GM18858 (cell line): ENCODE results near the gene BTNL8.
"Not testable (repeated sequence)": the region's sequence is repeated elsewhere in the genome, so short reads cannot be mapped to it uniquely, and the experiment has no call there.

Experiments used
- ATAC-seq: cut with Tn5 transposase; IDR thresholded peaks from one replicate; pipeline ENCODE4 v1.9.1; 2021; ENCODE audit not compliant: unreplicated experiment

BTNL8 gene

GRCh38 chr5:180874804-180875582 is 24.0 kb upstream of the BTNL8 start:
- no peak for ATAC-seq

DNA sequence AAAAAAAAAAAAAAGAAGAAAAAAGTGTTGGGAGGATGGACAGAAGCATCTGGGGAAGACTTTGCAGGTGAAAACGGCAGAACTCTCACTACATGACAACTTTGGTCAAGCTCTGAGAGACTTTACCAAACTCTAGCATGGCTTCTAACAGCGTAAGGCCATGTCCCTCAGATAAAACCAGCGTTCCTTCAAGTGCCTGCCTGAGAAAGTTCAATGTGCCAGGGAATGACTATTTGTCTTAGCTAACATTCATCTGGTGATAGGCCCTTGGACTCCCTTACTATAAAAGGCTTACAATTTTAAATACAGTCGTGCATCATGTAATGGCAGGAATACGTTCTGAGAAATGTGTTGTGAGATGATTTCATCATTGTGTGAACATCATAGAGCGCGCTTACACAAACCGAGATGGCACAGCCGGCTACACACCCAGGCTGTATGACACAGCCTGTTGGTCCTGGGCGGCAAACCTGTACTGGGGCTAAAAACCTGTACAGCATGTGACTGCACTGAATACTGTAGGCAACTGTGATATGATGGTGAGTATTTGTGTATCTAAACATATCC is 23.0 kb upstream of the BTNL8 start:
- ATAC-seq = no peak

DNA sequence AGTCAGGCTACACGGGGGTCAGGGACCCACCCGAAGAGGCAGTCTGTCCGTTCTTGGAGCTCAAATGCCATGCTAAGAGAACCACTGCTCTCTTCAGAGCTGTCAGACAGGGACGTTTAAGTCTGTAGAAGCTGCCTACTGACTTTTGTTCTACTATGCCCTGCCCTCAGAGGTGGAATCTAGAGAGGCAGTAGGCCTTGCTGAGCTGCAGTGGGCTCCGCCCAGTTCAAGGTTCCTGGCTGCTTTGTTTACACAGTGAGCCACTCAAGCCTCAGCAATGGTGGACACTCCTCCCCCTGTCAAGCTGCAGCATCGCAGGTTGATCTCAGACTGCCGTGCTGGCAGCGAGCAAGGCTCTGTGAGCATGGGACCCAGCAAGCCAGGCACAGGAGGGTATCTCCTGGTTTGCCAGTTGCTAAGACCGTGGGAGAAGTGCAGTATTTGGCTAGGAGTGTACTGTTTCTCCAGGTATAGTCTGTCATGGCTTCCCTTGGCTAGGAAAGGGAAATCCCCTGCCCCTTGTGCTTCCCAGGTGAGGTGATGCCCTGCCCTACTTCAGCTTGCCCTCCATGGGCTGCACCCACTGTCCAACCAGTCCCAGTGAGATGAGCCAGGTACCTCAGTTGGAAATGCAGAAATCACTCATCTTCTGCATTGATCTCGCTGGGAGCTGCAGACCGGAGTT is 13.0 kb upstream of the BTNL8 start:
- ATAC-seq = not testable (repeated sequence)

DNA sequence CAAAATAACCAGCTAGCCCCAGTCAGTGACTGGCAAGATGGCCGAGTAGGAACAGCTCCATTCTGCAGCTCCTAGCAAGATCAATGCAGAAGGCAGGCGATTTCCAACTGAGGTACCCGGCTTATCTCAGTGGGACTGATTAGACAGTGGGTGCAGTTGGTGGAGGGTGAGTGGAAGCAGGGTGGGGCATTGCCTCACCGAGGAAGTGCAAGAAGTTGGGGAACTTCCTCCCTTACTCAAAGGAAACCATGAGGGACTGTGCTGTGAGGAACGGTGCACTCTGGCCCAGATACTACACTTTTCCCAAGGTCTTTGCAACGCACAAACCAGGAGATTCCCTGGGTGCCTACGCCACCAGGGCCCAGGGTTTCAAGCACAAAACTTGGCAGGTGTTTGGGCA is 9.6 kb upstream of the BTNL8 start:
- no peak for ATAC-seq

- ATAC-seq = not testable (repeated sequence)
Measured at GRCh38 chr5:180895330-180895729, 3.6 kb upstream of the BTNL8 start.

DNA sequence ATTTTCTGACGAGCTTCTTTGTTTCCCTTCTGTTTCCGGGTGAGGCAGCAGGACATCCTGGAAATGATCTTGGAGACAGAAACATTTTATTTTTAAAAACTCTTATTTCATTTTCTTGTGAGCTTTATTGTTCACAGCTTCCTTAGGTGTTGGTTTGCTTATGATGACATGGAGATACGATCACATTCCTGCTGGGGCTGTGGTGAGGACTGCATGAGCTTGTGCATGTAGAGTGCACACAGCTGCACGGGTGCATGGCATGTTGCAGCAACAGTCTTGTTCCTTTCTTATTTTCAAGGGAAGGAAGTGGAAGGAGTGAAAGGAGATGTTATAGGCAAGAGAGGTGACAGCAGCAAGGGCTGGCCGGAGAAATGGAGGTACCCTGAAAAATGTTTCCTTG is 1.2 kb downstream of the BTNL8 start:
- ATAC-seq = no peak

GRCh38 chr5:180901319-180902009 is 2.5 kb downstream of the BTNL8 start:
- no peak for ATAC-seq

DNA sequence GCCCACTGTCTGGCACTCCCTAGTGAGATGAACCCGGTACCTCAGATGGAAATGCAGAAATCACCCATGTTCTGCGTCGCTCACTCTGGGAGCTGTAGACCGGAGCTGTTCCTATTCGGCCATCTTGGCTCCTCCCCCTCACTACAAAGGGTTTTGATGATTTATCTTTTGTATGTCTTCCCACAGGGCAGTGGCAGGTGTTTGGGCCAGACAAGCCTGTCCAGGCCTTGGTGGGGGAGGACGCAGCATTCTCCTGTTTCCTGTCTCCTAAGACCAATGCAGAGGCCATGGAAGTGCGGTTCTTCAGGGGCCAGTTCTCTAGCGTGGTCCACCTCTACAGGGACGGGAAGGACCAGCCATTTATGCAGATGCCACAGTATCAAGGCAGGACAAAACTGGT is 9.4 kb downstream of the BTNL8 start:
- no peak for ATAC-seq

GRCh38 chr5:180908998-180909731 is 10.2 kb downstream of the BTNL8 start:
- no peak for ATAC-seq

DNA sequence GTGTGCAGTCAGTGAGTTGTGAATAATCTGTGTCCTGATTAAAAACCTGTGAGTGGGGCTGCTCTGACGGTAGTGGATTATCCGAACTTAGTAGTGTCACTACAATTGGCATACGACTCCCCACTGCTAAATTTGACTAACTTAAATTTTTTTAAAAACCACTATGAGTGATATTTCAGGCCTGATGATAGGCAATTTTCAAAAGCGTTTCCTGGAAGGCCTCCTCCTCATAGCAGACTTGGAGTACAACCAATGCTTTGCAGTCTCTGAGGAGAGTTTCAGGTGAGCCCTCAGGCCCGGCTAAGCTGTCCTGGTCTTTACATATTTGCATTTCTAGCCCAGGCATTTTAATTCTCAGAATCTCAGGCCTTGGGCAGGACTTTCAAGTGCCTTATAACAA is 10.8 kb downstream of the BTNL8 start:
- no peak for ATAC-seq

GRCh38 chr5:180910182-180910581 is 11.2 kb downstream of the BTNL8 start:
- ATAC-seq = no peak

GRCh38 chr5:180910735-180911134 is 11.8 kb downstream of the BTNL8 start:
- ATAC-seq = no peak

DNA sequence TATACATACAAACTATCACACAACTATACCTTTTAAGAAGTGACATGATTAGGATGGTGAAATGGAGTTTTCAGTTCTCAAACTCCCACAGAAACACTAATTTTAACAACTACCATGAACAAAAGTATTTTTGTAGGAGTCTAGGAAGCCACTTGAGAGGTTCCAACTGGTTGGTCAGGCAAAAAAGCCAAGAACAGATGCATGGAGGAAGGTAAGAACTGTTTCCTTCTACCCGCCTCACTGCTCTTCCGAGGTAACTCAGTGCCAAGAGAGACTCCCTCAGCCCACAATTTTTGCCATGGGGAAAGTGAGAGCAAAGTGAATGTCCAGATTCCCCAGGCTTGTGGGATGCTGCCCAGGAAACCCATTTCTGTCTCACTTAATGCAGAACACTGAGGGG is 15.7 kb downstream of the BTNL8 start:
- ATAC-seq = no peak

DNA sequence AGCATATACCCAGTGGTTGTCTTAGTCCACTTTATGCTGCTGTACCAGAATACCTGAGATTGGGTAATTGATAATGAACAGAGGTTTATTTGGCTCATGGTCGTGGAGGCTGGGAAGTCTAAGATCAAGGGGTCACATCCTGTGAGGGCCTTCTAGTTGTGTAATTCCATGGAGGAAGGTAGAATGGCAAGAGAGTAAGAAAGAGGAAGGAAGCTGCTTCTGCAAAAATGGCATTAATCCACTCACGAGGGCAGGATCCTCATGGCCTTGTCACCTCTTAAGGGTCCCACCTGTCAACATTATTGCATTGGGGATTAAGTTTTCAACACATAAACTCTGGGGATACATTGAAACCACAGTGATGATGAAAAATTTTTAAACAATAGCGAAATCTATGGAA is 17.0 kb downstream of the BTNL8 start:
- ATAC-seq = no peak

DNA sequence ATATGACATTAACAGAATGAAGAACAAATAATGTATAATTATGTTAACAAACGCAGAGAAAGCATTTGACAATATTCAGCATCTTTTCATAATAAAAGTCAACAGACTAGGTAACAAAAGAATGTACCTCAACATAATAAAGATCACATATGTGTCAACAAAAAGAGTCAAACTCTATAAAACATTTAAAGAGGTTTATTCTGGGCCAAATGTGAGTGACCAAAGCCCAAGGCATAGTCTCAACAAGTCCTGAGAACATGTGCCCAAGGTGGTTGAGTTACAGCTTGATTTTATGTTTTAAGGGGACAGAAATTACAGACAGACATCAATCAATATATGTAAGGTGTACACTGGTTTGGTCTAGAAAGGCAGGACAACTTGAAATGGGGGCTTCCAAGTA is 19.4 kb downstream of the BTNL8 start:
- ATAC-seq = no peak

GRCh38 chr5:180920710-180921109 is 21.8 kb downstream of the BTNL8 start:
- no peak for ATAC-seq

- no peak for ATAC-seq
Measured at GRCh38 chr5:180922932-180923331, 24.0 kb downstream of the BTNL8 start.

GRCh38 chr5:180932660-180933059 is 33.7 kb downstream of the BTNL8 start:
- no peak for ATAC-seq

- ATAC-seq = no peak
Measured at GRCh38 chr5:180935203-180935602, 36.2 kb downstream of the BTNL8 start.

DNA sequence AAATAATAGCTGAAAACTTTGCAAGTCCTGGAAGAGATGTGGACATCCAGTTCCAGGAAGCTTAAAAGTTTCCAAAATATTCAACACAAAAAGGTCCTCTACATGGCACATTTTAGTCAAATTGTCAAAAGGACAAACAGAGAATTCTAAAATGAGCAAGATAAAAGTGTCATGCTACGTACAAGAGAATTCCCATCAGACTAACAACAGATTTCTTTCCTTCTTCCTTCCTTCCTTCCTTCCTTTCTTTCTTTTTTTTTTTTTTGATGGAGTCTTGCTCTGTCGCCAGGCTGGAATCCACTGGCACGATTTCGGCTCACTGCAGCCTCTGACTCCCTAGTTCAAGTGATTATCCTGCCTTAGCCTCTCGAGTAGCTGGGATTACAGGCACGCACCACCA is 39.3 kb downstream of the BTNL8 start:
- no peak for ATAC-seq
